K562 (cell line): ENCODE results near the gene PIK3R2. TPM values are rescaled to one million over a fixed set of nuclear protein-coding genes. Genes with fewer than 3 reads are reported as not detected.

Experiments used
- ATF2 ChIP-seq: sonication (generic); formaldehyde crosslinking; IDR thresholded peaks from 2 replicates; pipeline ENCODE4 v1.8.1; 2022; ENCODE audit warnings: missing genetic modification reagents
- BCOR ChIP-seq: fragments of 450-650 bp; IDR thresholded peaks from 2 replicates; pipeline ENCODE4 v1.6.1; 2016
- CREB1 ChIP-seq, 2 experiments: sonication (generic) in 1 of 2; formaldehyde crosslinking in 1 of 2; IDR thresholded peaks; 2 replicates each; pipeline versions ENCODE4 v1.6.1 to v1.8.0; 2012 to 2022; ENCODE audit warnings: inconsistent platforms in 1 of 2, mild to moderate bottlenecking in 1 of 2, missing genetic modification reagents in 1 of 2, moderate library complexity in 1 of 2
- GTF3C2 ChIP-seq: IDR thresholded peaks from 3 replicates; pipeline ENCODE4 v1.6.1; 2011; ENCODE audit warnings: borderline replicate concordance, mild to moderate bottlenecking, moderate library complexity; ENCODE audit not compliant: insufficient read length; ENCODE audit errors: extremely low read depth
- HBP1 ChIP-seq: fragments of 450-650 bp; formaldehyde crosslinking; IDR thresholded peaks from 2 replicates; pipeline ENCODE4 v1.4.0; 2022; ENCODE audit warnings: missing genetic modification characterization
- KHSRP ChIP-seq: fragments of 450-650 bp; IDR thresholded peaks from 2 replicates; pipeline ENCODE4 v1.6.1; 2017
- POLR2AphosphoS5 ChIP-seq: IDR thresholded peaks from 2 replicates; pipeline ENCODE4 v1.6.1; 2011; ENCODE audit warnings: mild to moderate bottlenecking, low read depth, low read length, moderate library complexity; ENCODE audit not compliant: control insufficient read depth, insufficient read depth
- RREB1 ChIP-seq: fragments of 250-450 bp; sonication (Bioruptor Pico); IDR thresholded peaks from 2 replicates; pipeline ENCODE4 v1.4.0; 2020
- SMARCA4 ChIP-seq: fragments of 450-650 bp; IDR thresholded peaks from 2 replicates; pipeline ENCODE4 v1.6.1; 2016
- SRSF7 ChIP-seq: fragments of 200-400 bp; formaldehyde crosslinking; optimal IDR thresholded peaks from 2 replicates; pipeline ENCODE3; 2017; ENCODE audit warnings: mild to moderate bottlenecking, low read depth, low read length
- XRCC4 ChIP-seq: IDR thresholded peaks from one replicate; pipeline ENCODE4 v1.6.1; 2011; ENCODE audit not compliant: insufficient read depth, insufficient read length; ENCODE audit errors: extremely low read depth
- ZNF12 ChIP-seq: sonication (generic); formaldehyde crosslinking; IDR thresholded peaks from 2 replicates; pipeline ENCODE4 v1.4.0; 2020; ENCODE audit warnings: mild to moderate bottlenecking, missing genetic modification reagents
- ZNF224 ChIP-seq: sonication (generic); formaldehyde crosslinking; IDR thresholded peaks from 2 replicates; pipeline ENCODE4 v1.8.0; 2022; ENCODE audit warnings: mild to moderate bottlenecking, missing genetic modification reagents
- ZNF239 ChIP-seq: fragments of 250-450 bp; sonication (Bioruptor Pico); IDR thresholded peaks from 2 replicates; pipeline ENCODE4 v1.4.0; 2020; ENCODE audit warnings: mild to moderate bottlenecking
- ZNF699 ChIP-seq: fragments of 250-450 bp; sonication (Bioruptor Pico); IDR thresholded peaks from 2 replicates; pipeline ENCODE4 v1.8.0; 2021; ENCODE audit warnings: mild to moderate bottlenecking, moderate library complexity; ENCODE audit not compliant: insufficient replicate concordance
- ZSCAN32 ChIP-seq: fragments of 450-650 bp; formaldehyde crosslinking; IDR thresholded peaks from 2 replicates; pipeline ENCODE4 v1.4.0; 2020; ENCODE audit warnings: mild to moderate bottlenecking, moderate library complexity
- polyA plus RNA-seq, 8 experiments: library from polyadenylated mRNA; depleted of rRNA in 4 of 8; stranded (reverse) in 5 of 8; unstranded in 3 of 8; fragments of >200 nt; fragmentation: Nextera tagmentation in 2 of 8; fragmentation: Illumina TruSeq in 1 of 8; extraction: Ambion mirVana in 2 of 8; extraction: Trizol in 1 of 8; gene quantifications; 2 replicates each; pipeline versions ENCODE4 v1.2.1 to v1.2.3, GENCODE V29; 2011 to 2014; ENCODE audit warnings: inconsistent platforms in 1 of 8, missing spikeins in 1 of 8
- total RNA-seq, 7 experiments: library from RNA; depleted of rRNA in 6 of 7; stranded (reverse); fragments of >200 nt in 6 of 7; fragmentation: Illumina TruSeq in 2 of 7; extraction: Trizol in 2 of 7; gene quantifications; 2 replicates each; pipeline versions ENCODE4 v1.2.1 to v1.2.3, GENCODE V29; 2011 to 2021; ENCODE audit warnings: low replicate concordance in 1 of 7
- TF ChIP-seq, protein P1 (sequence below): fragments of 250-450 bp; sonication (Bioruptor Pico); IDR thresholded peaks from 2 replicates; pipeline ENCODE4 v1.8.0; 2021; ENCODE audit warnings: moderate library complexity, mild to moderate bottlenecking, inconsistent platforms

Gene PIK3R2
- total and polyA plus RNA-seq, 9 of the 15 experiments (the other 6 are each of a cell fraction or from before 2014, with no cell fraction given), result 0.39 to 37.9 (median 5.3) TPM

GRCh38 chr19:18152442-18152816 lies 534 bp upstream of the PIK3R2 start (continued):
- no peak for TF ChIP-seq RREB1
- TF ChIP-seq SMARCA4, result peak; percentile 57
- TF ChIP-seq CREB1 (IDR thresholded peaks at IDR 0.05), result no peak
- TF ChIP-seq CREB1 (CRISPR knock-in tag; IDR thresholded peaks at IDR 0.05), result peak; percentile 61; the same call in 1 of the 2 replicates
- TF ChIP-seq HBP1 (CRISPR knock-in tag), result 0 out of 2 replicates have a peak, but pooled peaks have one; percentile 55
- no peak for TF ChIP-seq ZSCAN32 (CRISPR knock-in tag)
- no peak for TF ChIP-seq ZNF12 (CRISPR knock-in tag)
- TF ChIP-seq, protein P1, sequence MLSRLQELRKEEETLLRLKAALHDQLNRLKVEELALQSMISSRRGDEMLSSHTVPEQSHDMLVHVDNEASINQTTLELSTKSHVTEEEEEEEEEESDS (CRISPR knock-in tag), result no peak
- no peak for TF ChIP-seq ATF2 (CRISPR knock-in tag)
- no peak; the same call in 1 of the 2 replicates for TF ChIP-seq POLR2AphosphoS5
- no peak for TF ChIP-seq ZNF699
- no peak for TF ChIP-seq SRSF7
- no peak for TF ChIP-seq KHSRP
- TF ChIP-seq BCOR, result no peak
- 0 out of 2 replicates have a peak, but pooled peaks have one; percentile 15 for TF ChIP-seq ZNF239 (CRISPR knock-in tag)
- no peak for TF ChIP-seq XRCC4
- no peak for TF ChIP-seq GTF3C2
- TF ChIP-seq ZNF224, result no peak
